ENCODE data around the gene PARN. TPM values are rescaled to one million over a fixed set of nuclear protein-coding genes. Genes with fewer than 3 reads are reported as not detected.

Gene PARN
- total and polyA plus RNA-seq, 2 of the 4 experiments (the other 2 are of a cell fraction), result 24.6 to 25.1 TPM

DNA sequence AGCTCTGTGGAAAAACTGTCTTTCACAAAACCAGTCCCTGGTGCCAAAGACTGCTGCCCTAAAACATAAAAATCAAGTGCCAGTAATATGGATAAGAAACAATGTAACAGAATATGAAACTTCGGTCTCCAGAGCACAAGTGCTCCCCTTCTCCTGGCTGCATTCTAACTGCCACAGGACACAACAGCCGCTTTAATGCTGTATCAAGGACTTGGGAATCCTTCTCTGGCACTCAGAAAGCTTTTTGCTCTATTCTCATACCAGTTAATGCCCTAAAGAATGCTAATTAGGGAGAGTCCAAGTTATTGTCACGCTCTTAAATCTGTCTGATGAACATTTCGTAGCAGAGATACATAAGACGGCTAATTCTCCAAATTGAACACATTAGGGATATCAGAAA is 90.9 kb downstream of the PARN start:
- Histone ChIP-seq H2BK20ac (ENCODE audit: low read depth, low read length) (no peak overlapping the region), H3K27me3 (ENCODE audit: control insufficient read depth, insufficient read depth, low read length) (no peaks in the 10 kb centered on the region), H3K14ac (replicated peaks; ENCODE audit: low read depth, low read length) (no peak overlapping the region), H3K4me3 (ENCODE audit: insufficient read depth, low read depth, low read length) (no peak overlapping the region), H4K8ac (ENCODE audit: low read depth in 2 of 2, low read length in 2 of 2) (no peak overlapping the region), H3K9me1 (ENCODE audit: insufficient read depth, low read length) (no peaks in the 10 kb centered on the region), H3K27ac (ENCODE audit: insufficient read depth, low read length) (no peak overlapping the region), H3K36me3 (ENCODE audit: control insufficient read depth, insufficient read depth, low read length) (peaks cover 3% of the 10 kb centered on the region; the same call in 1 of the 2 replicates), H3K4ac (ENCODE audit: low read depth, low read length) (no peak overlapping the region), H3K79me1 (ENCODE audit: low read depth in 1 of 2, low read length in 2 of 2) (peaks cover 0 to 7% of the 10 kb centered on the region in 2 experiments; a peak in 2 of 4 replicates), H4K20me1 (ENCODE audit: insufficient read depth, low read length) (peaks cover 4% of the 10 kb centered on the region; the same call in 1 of the 2 replicates), H2AFZ (replicated peaks; ENCODE audit: low read length, poor library complexity) (no peak overlapping the region), H3K9ac (ENCODE audit: low read depth, low read length) (no peak overlapping the region), H4K5ac (ENCODE audit: low read depth, low read length) (no peak overlapping the region), H3K23ac (ENCODE audit: low read depth, low read length) (no peak overlapping the region), H3K4me2 (ENCODE audit: low read depth, low read length) (no peak overlapping the region), H3K18ac (ENCODE audit: low read depth, low read length) (no peak overlapping the region), H2AK9ac (replicated peaks; ENCODE audit: low read depth, low read length, poor library complexity) (no peak overlapping the region), H2AK5ac (ENCODE audit: low read depth, low read length) (no peak overlapping the region), H4K91ac (ENCODE audit: insufficient read depth, low read depth, low read length) (no peak overlapping the region), H3K4me1 (ENCODE audit: control insufficient read depth, insufficient read depth, low read length) (no peaks in the 10 kb centered on the region), H3K56ac (ENCODE audit: extremely low read depth, insufficient read depth, low read length) (no peak overlapping the region), H2BK5ac (ENCODE audit: low read depth, low read length, poor library complexity, severe bottlenecking) (no peak overlapping the region), H3K9me3 (ENCODE audit: control insufficient read depth, insufficient read depth, low read length) (peaks cover 8% of the 10 kb centered on the region), H2BK120ac (ENCODE audit: low read depth, low read length) (no peak overlapping the region), H2BK15ac (ENCODE audit: low read depth, low read length) (no peak overlapping the region)
- intact Hi-C loops (cut with micrococcal nuclease), result no loop called here
- in situ Hi-C loops (cut with MboI; ENCODE audit: low sequenced_read_pairs), result no loop called here
- no peak for TF ChIP-seq RFX5 (IDR thresholded peaks at IDR 0.05; ENCODE audit: low read depth, low read length)
- TF ChIP-seq RCOR1 (IDR thresholded peaks at IDR 0.05; ENCODE audit: insufficient replicate concordance, low read length), result no peak
- no peak for TF ChIP-seq CHD1 (IDR thresholded peaks at IDR 0.05; ENCODE audit: low read depth, low read length)
- TF ChIP-seq CEBPB (IDR thresholded peaks at IDR 0.05; ENCODE audit: low read depth, low read length), result no peak
- no peak for TF ChIP-seq RAD21 (IDR thresholded peaks at IDR 0.05; ENCODE audit: low read length)
- no peak for TF ChIP-seq MAZ (IDR thresholded peaks at IDR 0.05; ENCODE audit: borderline replicate concordance, low read depth, low read length)
- POLR2A ChIA-PET (ENCODE audit: unreplicated experiment), result no interaction called here
- CTCF ChIA-PET, result interaction anchor here (1.1 kb wide), 1 partner anchor 17 kb away, joined by 3 read pairs; no protein-coding TSS in a partner anchor
- DNase-seq, result no peak
- ATAC-seq (ENCODE audit: low read depth), result no peak
- no CpG with 5 or more reads among the region's 5 CpGs for WGBS, 2 experiments (ENCODE audit: extremely low coverage in 2 of 2, insufficient read length in 1 of 2)
- dilution Hi-C loops (cut with HindIII; ENCODE audit: low sequenced_read_pairs, unreplicated experiment), result no loop called here
- no TSS peak for BruUV-seq (replicated peaks)
